OCI-LY1 (cell line): Measurements from ENCODE around the gene RNF17.

Experiments
- H2AFZ ChIP-seq: fragments of 200-600 bp; sonication (generic), shearing (Covaris generic); 2 replicates; pipeline ENCODE4 v1.6.0; 2014; ENCODE audit warnings: antibody characterized with exemption, mild to moderate bottlenecking, low read length
- H3F3A ChIP-seq: fragments of 200-600 bp; sonication (generic), shearing (Covaris generic); 2 replicates; pipeline ENCODE4 v1.6.0; 2014; ENCODE audit warnings: mild to moderate bottlenecking, antibody characterized with exemption, low read length, moderate library complexity; ENCODE audit not compliant: insufficient read depth
- H3K27ac ChIP-seq: fragments of 200-600 bp; sonication (generic); 2 replicates; pipeline ENCODE4 v1.5.1; 2014; ENCODE audit warnings: low read length, mixed run types, mild to moderate bottlenecking, low read depth; ENCODE audit not compliant: poor library complexity, severe bottlenecking
- H3K27me3 ChIP-seq: fragments of 200-600 bp; sonication (generic); 2 replicates; pipeline ENCODE4 v1.6.0; 2014; ENCODE audit warnings: antibody characterized with exemption, mild to moderate bottlenecking, low read length, moderate library complexity; ENCODE audit not compliant: insufficient read depth
- H3K36me3 ChIP-seq: fragments of 200-600 bp; sonication (generic); 2 replicates; pipeline ENCODE4 v1.6.1; 2014; ENCODE audit warnings: mild to moderate bottlenecking, antibody characterized with exemption, low read length, moderate library complexity, mixed read lengths; ENCODE audit not compliant: insufficient read depth
- H3K4me1 ChIP-seq: fragments of 200-600 bp; sonication (generic); 2 replicates; pipeline ENCODE4 v1.5.1; 2014; ENCODE audit warnings: mild to moderate bottlenecking, low read length, moderate library complexity; ENCODE audit not compliant: insufficient read depth, severe bottlenecking
- H3K4me2 ChIP-seq: fragments of 200-600 bp; sonication (generic), shearing (Covaris generic); 2 replicates; pipeline ENCODE4 v1.6.1; 2014; ENCODE audit warnings: low read length
- H3K4me3 ChIP-seq: fragments of 200-600 bp; sonication (generic); 2 replicates; pipeline ENCODE4 v1.5.1; 2014; ENCODE audit warnings: low read length, low read depth, mild to moderate bottlenecking, mixed read lengths; ENCODE audit not compliant: poor library complexity, severe bottlenecking
- H3K79me2 ChIP-seq: fragments of 200-600 bp; shearing (Covaris generic); 2 replicates; pipeline ENCODE4 v1.6.1; 2016; ENCODE audit warnings: mixed run types, low read length, mixed read lengths; ENCODE audit not compliant: insufficient read depth
- H3K9ac ChIP-seq: fragments of 200-600 bp; sonication (generic), shearing (Covaris generic); 2 replicates; pipeline ENCODE4 v1.6.1; 2014; ENCODE audit warnings: mild to moderate bottlenecking, low read length, mixed read lengths
- H3K9me2 ChIP-seq: fragments of 200-600 bp; sonication (generic), shearing (Covaris generic); 2 replicates; pipeline ENCODE4 v1.6.1; 2014; ENCODE audit warnings: low read depth, mild to moderate bottlenecking, low read length, mixed read lengths
- H3K9me3 ChIP-seq: fragments of 200-600 bp; shearing (Covaris generic); 2 replicates; pipeline ENCODE4 v1.6.1; 2014; ENCODE audit warnings: low read length, mixed read lengths
- H4K20me1 ChIP-seq: fragments of 200-600 bp; sonication (generic), shearing (Covaris generic); 2 replicates; pipeline ENCODE4 v1.6.0; 2016; ENCODE audit warnings: mild to moderate bottlenecking, low read length; ENCODE audit not compliant: insufficient read depth
- CTCF ChIP-seq: fragments of 200-600 bp; sonication (generic), shearing (Covaris generic); IDR thresholded peaks from 2 replicates; pipeline ENCODE4 v1.5.1; 2017; ENCODE audit warnings: mild to moderate bottlenecking, antibody characterized with exemption, low read length, moderate library complexity, mixed read lengths
- EZH2 ChIP-seq: fragments of 200-600 bp; sonication (generic), shearing (Covaris generic); IDR thresholded peaks from 2 replicates; pipeline ENCODE4 v1.8.0; 2017; ENCODE audit warnings: borderline replicate concordance, mixed run types, mild to moderate bottlenecking, antibody characterized with exemption, low read length, moderate library complexity, mixed read lengths

The RNF17 gene

GRCh38 chr13:24734950-24735349, 29.0 kb upstream of the RNF17 start:
- no peak overlapping the region for H3K4me3 ChIP-seq
- H3K9me3 ChIP-seq: no peaks in the 10 kb centered on the region
- no peaks in the 10 kb centered on the region for H3K27me3 ChIP-seq
- no peaks in the 10 kb centered on the region for H3K36me3 ChIP-seq
- no peak overlapping the region for H3K4me2 ChIP-seq
- no peaks in the 10 kb centered on the region for H3K9me2 ChIP-seq
- H2AFZ ChIP-seq: no peak overlapping the region
- TF ChIP-seq CTCF: no peak
- no peak for TF ChIP-seq EZH2
- no peaks in the 10 kb centered on the region for H3K4me1 ChIP-seq
- H3K27ac ChIP-seq: no peak overlapping the region
- no peaks in the 10 kb centered on the region for H3K79me2 ChIP-seq
- H4K20me1 ChIP-seq: no peaks in the 10 kb centered on the region
- no peaks in the 10 kb centered on the region for H3F3A ChIP-seq
- no peak overlapping the region for H3K9ac ChIP-seq

GRCh38 chr13:24737042-24737441, 26.9 kb upstream of the RNF17 start:
- H3K27me3 ChIP-seq: no peaks in the 10 kb centered on the region
- H3K36me3 ChIP-seq: no peaks in the 10 kb centered on the region
- no peaks in the 10 kb centered on the region for H4K20me1 ChIP-seq
- no peak overlapping the region for H3K27ac ChIP-seq
- no peaks in the 10 kb centered on the region for H3F3A ChIP-seq
- no peak overlapping the region for H3K4me2 ChIP-seq
- H3K9me2 ChIP-seq: no peaks in the 10 kb centered on the region
- TF ChIP-seq CTCF (no peak), EZH2 (no peak)
- H3K79me2 ChIP-seq: no peaks in the 10 kb centered on the region
- no peak overlapping the region for H3K9ac ChIP-seq
- no peaks in the 10 kb centered on the region for H3K4me1 ChIP-seq
- H2AFZ ChIP-seq: no peak overlapping the region
- no peak overlapping the region for H3K4me3 ChIP-seq
- H3K9me3 ChIP-seq: no peaks in the 10 kb centered on the region

GRCh38 chr13:24738366-24738847, 25.6 kb upstream of the RNF17 start:
- H3K9me3 ChIP-seq: no peaks in the 10 kb centered on the region
- H3K9ac ChIP-seq: no peak overlapping the region
- H4K20me1 ChIP-seq: no peaks in the 10 kb centered on the region
- no peak overlapping the region for H3K27ac ChIP-seq
- H3K36me3 ChIP-seq: no peaks in the 10 kb centered on the region
- H2AFZ ChIP-seq: no peak overlapping the region
- no peaks in the 10 kb centered on the region for H3K27me3 ChIP-seq
- no peaks in the 10 kb centered on the region for H3K79me2 ChIP-seq
- no peaks in the 10 kb centered on the region for H3F3A ChIP-seq
- H3K4me1 ChIP-seq: no peaks in the 10 kb centered on the region
- H3K9me2 ChIP-seq: no peaks in the 10 kb centered on the region
- no peak for TF ChIP-seq CTCF
- no peak overlapping the region for H3K4me2 ChIP-seq
- no peak overlapping the region for H3K4me3 ChIP-seq
